Skin of body (tissue), 2 donors: ENCODE measurements around the gene SLC32A1. TPM values are rescaled to one million over a fixed set of nuclear protein-coding genes. Genes with fewer than 3 reads are reported as not detected.
A peak's percentile ranks its signal among the peaks of the same experiment; 100 is the strongest.

ENCODE experiments used
- DNase-seq: peaks from one replicate; lab custom pipeline; 2025; lab: John Stamatoyannopoulos, UW
- total RNA-seq: library from RNA; depleted of rRNA; stranded (reverse); fragments of >200 nt; gene quantifications from one replicate; pipeline ENCODE4 v1.2.3, GENCODE V29; 2014

SLC32A1 gene
- total RNA-seq, 1 donor from 2014 or later: not detected

DNA sequence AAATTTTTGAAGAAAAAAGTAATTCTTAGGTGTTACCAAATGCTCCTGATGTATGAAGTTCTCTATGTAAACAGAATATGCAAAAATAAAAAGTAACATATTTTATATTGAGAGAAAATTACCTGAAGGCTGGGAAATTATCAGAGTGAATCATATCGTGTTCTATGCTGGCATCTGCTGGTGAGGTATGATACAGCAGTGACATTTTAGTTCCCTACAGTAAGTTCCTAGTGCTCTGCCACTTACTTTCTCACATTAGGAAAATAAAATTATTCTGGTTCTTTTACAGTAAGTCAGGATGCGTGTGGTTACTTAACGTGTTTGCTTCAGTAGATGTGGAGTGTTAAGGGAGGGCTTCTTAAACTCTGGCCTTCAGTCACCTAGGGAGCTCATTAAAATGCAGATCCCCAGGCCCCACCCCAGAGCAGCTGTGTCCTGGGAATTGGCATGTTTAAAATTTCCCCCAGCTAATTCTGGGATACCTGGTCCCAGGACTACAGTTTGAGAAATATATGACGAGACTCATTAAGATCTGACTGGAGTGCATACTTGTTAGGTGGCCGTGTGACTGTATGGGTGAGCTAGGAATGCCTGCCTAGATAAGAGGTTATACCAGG is 27.2 kb downstream of the SLC32A1 start:
- DNase-seq: peak; percentile 32

GRCh38 chr20:38752029-38752428 is 27.7 kb downstream of the SLC32A1 start:
- DNase-seq: no peak

- DNase-seq: no peak
Observed at GRCh38 chr20:38754924-38755323, 30.6 kb downstream of the SLC32A1 start.

DNA sequence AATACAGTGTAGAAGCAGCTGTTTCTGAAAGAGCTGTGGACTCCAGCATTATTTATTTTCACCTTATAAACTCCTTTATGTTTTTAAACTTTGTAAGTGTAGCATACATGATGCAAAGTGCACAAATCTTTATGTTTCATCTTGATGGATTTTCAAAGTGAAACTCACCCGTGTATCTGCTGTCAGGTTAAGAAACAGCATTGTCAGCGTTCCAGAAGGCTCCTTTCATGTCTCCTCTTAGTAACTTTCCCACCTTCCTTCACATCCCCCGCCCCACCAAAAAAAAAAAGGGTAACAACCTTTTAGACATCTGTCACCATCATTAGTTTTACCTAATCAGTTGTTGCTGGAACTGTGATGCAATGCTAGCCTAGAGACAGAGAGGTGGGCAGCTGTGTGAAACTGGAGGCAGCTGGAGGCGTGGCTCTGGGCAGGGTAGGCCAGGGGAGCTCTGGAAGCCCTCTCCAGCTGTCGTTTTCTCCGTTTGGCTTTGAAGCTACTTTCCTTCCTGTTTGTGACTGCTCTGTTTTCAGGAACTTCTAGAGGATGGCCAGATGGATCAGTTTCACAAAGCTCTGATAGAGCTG is 31.1 kb downstream of the SLC32A1 start:
- no peak for DNase-seq

GRCh38 chr20:38757145-38757775 is 33.0 kb downstream of the SLC32A1 start:
- DNase-seq: no peak

DNA sequence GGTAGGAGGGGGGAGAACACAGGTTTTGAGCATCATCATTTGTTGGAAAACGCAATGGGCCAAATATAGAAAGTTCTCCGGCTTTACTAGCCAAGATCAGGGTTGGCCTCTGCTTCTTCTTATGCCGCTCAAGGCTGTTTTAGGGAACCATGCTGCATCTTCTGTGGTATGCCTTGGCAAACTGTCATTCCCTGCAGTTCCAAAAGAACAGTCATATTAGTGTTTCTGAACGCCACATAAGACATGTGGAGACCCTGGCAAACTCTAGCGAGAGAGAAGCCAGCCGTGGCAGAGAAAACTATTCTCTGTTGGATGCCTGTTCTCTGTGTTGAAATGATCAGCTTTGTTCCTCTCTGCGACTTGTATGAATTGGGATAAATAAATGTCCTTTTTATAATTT is 34.8 kb downstream of the SLC32A1 start:
- no peak for DNase-seq

- no peak for DNase-seq
Observed at GRCh38 chr20:38760978-38761377, 36.7 kb downstream of the SLC32A1 start.

DNA sequence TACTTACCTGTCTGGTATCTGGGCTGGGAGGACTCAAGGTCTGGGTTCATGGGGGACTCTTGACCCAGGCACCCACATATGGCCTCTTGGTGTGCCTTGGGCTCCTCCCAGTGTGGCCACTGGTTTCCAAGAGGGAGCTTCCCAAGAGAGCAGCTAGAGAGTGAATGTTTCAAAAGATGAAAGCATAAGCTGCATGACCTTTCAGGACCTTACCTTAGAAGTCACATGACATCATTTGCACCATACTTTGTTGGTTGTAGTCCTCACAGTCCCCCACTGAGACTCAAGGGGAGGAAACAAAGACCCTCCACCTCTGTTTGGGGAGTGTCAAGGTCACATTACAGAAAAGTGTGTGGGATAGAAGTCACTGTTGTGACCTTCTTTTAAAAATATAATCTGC is 37.9 kb downstream of the SLC32A1 start:
- no peak for DNase-seq

DNA sequence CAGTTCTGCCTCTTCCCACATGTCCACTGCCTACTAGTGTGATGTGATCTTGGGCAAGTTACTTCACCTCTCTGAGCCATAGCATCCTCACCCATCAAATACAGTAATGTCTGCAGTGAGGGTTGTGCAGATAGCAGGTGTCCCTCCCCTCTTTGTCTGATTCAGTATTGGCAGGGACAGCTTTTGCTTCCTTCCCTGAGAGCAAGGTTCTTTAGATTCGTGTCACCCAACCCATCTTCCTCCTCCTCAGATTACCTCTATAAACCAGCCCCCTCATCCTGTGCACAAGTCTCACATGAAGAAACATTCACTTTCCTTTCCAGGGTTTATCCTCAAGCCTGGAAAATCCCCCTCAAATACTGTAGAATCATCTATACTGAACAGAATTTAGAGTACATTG is 39.3 kb downstream of the SLC32A1 start:
- no peak for DNase-seq

- no peak for DNase-seq
Observed at GRCh38 chr20:38764567-38765318, 40.5 kb downstream of the SLC32A1 start.

- DNase-seq: no peak
Observed at GRCh38 chr20:38766071-38766470, 41.8 kb downstream of the SLC32A1 start.

DNA sequence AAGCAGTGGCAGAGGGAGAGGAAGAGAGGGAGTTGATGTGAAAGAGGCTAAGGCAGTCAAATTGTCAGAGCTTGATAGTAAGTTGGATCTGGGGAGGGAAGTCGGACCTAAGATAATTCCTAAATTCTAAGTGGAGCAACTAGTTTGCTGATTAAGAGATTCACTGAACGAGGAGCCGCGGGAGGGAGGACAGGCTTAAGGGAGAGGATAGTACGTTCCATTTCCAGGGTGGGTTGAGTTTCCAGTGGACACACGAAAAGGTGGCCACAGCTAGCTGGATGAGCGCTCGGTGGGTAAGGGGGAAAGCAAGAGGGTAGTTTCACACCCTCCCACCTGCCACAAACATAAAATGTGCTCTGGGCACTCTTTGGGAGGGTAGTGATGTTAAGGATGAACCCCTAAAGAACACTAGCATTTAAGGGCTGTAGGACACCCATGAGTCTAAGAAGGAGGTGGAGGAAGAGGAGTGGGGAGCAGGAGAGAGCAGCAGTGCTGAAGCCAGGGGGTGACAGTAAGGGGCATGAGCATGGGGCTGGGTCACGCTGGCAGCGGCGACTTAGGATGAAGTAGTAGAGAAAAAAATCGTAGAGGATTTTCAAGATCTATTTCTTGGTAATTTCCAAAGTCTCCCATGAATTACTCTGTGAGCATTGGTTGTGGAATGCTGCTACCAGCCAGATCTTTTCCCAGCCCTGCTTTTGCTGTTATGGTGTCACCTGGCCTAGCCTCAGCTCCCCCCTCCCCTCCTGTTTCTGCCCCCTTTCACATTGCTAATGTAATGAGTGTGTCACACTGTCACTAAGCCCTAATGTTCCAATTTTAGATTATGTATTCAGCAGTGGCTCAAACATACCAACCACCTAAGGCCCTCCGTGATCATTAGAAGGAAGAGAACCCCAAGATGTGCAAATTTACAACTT is 45.4 kb downstream of the SLC32A1 start:
- DNase-seq: no peak

DNA sequence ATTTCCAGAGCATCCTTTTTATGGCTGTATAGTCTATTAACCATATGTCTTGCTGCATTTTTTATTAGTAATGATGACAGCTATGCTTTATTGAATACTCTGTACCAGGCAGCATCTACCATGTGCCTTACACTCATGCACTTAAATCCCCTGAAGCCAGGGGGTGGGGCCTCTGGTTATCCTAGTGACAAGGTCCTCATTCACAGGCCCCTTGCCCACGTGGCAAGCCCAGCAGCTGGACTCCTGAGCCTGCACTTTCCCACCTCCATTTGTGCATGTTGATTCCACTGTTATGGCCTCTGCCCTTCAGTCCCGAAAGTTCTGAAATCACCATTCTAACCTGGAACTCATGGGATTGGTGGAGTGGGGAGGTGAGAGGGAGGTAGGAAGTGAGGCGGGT is 46.3 kb downstream of the SLC32A1 start:
- no peak for DNase-seq

DNA sequence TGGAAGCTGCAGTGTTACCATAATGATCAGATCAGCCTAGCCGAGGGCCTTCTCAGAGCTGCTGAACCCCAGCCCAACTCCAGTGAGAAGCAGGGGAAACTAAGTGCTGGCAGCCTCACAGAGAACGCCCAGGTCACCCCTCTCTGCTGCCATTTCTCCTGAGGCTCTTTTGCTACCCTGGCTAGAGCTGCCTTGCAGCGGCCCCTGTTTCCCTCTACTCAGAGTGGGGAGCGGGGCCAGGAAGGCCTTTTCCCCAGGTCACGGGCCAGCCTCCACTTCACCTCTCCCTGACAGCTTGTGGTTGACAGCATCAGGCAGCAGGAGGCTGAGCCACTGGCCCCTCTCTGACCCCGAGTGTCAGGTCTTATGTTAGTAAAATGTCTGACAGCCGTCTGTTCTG is 46.7 kb downstream of the SLC32A1 start:
- DNase-seq: no peak

- DNase-seq: no peak
Observed at GRCh38 chr20:38771621-38772020, 47.3 kb downstream of the SLC32A1 start.

DNA sequence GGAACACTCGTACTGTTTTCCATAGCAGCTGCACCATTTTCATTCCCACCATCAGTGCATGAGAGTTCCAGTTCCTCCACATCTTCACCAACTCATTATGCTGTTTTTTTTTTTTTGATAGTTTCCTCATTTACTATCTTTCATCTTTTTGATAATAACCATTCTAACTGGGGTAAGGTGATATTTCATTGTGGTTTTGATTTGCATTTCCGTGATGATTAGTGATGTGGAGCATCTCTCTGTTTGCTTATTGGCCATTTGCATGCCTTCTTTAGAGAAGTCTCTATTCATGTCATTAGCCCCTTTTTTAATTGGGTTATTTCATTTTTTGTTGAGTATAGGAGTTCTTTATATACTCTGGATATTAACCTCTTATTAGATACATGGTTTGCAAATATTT is 49.9 kb downstream of the SLC32A1 start:
- DNase-seq: no peak

- DNase-seq: no peak
Observed at GRCh38 chr20:38776363-38776762, 52.1 kb downstream of the SLC32A1 start.
